SK-N-SH (cell line): Measurements from ENCODE around the gene SLC29A1. TPM values are rescaled to one million over a fixed set of nuclear protein-coding genes. Genes with fewer than 3 reads are reported as not detected.
A peak's percentile ranks its signal among the peaks of the same experiment; 100 is the strongest.

ENCODE experiments used
- CTCF ChIA-PET: fragments of 300-600, 350-600 bp; formaldehyde crosslinking; extraction: SDS; loops from one replicate; lab custom pipeline; 2021; lab: Yijun Ruan, JAX
- POLR2A ChIA-PET: fragments of 350-600 bp; sonication (Branson Sonifier 250); formaldehyde crosslinking; extraction: SDS; loops from one replicate; lab custom pipeline; 2020; ENCODE audit warnings: antibody characterized with exemption, inconsistent platforms; lab: Yijun Ruan, JAX
- DNase-seq: peaks from one replicate; pipeline ENCODE4 v3.0.0; 2012
- H2AFZ ChIP-seq: fragments of 200-600 bp; sonication (generic); 2 replicates; pipeline ENCODE4 v1.8.1; 2016; ENCODE audit warnings: antibody characterized with exemption, mild to moderate bottlenecking, low read depth
- H3F3A ChIP-seq: fragments of 200-600 bp; sonication (generic); replicated peaks from 2 replicates; pipeline ENCODE3; 2016; ENCODE audit warnings: antibody characterized with exemption, mild to moderate bottlenecking; ENCODE audit not compliant: insufficient read depth
- H3K27ac ChIP-seq, 2 experiments: fragments of 200-500 bp in 1 of 2; fragments of 200-600 bp in 1 of 2; sonication (Bioruptor generic) in 1 of 2; sonication (generic), shearing (Covaris generic) in 1 of 2; 2 replicates each; pipeline versions ENCODE4 v1.5.1 to v1.6.1; 2014 to 2016; ENCODE audit warnings: low read depth in 2 of 2, inconsistent platforms in 1 of 2, low read length in 1 of 2, mild to moderate bottlenecking in 1 of 2, mixed read lengths in 1 of 2
- H3K27me3 ChIP-seq: fragments of 200-600 bp; sonication (generic), shearing (Covaris generic); 2 replicates; pipeline ENCODE4 v1.6.1; 2016; ENCODE audit warnings: mixed run types; ENCODE audit not compliant: insufficient read depth
- H3K36me3 ChIP-seq, 2 experiments: fragments of 200-500 bp in 1 of 2; fragments of 200-600 bp in 1 of 2; sonication (Bioruptor generic) in 1 of 2; sonication (generic) in 1 of 2; replicated peaks in 1 of 2; 2 replicates each; pipeline versions ENCODE3 to v1.5.1; 2014 to 2016; ENCODE audit warnings: low read length in 1 of 2, mild to moderate bottlenecking in 1 of 2; ENCODE audit not compliant: insufficient read depth in 2 of 2, control insufficient read depth in 1 of 2
- H3K4me1 ChIP-seq, 2 experiments: fragments of 200-500 bp in 1 of 2; fragments of 200-600 bp in 1 of 2; sonication (Bioruptor generic) in 1 of 2; sonication (generic), shearing (Covaris generic) in 1 of 2; 2 replicates each; pipeline versions ENCODE4 v1.5.1 to v1.6.1; 2014 to 2016; ENCODE audit warnings: low read depth in 1 of 2, low read length in 1 of 2, mixed run types in 1 of 2; ENCODE audit not compliant: insufficient read depth in 2 of 2, control insufficient read depth in 1 of 2
- H3K4me2 ChIP-seq: fragments of 200-600 bp; sonication (generic), shearing (Covaris generic); 2 replicates; pipeline ENCODE4 v1.6.1; 2017; ENCODE audit warnings: mixed run types
- H3K4me3 ChIP-seq, 2 experiments: fragments of 200-500 bp in 1 of 2; fragments of 200-600 bp in 1 of 2; sonication (Bioruptor generic) in 1 of 2; sonication (generic), shearing (Covaris generic) in 1 of 2; 2 replicates each; pipeline versions ENCODE4 v1.5.1 to v1.8.1; 2014 to 2016; ENCODE audit warnings: low read depth in 2 of 2, inconsistent platforms in 1 of 2, low read length in 1 of 2, mild to moderate bottlenecking in 1 of 2, mixed read lengths in 1 of 2, moderate library complexity in 1 of 2
- H3K79me2 ChIP-seq: fragments of 200-600 bp; sonication (generic); 2 replicates; pipeline ENCODE4 v1.8.1; 2017; ENCODE audit warnings: mild to moderate bottlenecking; ENCODE audit not compliant: insufficient read depth
- H3K9ac ChIP-seq: fragments of 200-600 bp; sonication (generic); 2 replicates; pipeline ENCODE4 v1.6.1; 2017; ENCODE audit warnings: mixed run types
- H3K9me2 ChIP-seq: fragments of 200-600 bp; sonication (generic); 2 replicates; pipeline ENCODE4 v1.6.1; 2017; ENCODE audit warnings: mixed run types
- H3K9me3 ChIP-seq: fragments of 200-600 bp; sonication (generic); 2 replicates; pipeline ENCODE4 v1.6.1; 2017; ENCODE audit warnings: mixed run types, mild to moderate bottlenecking, moderate library complexity
- H4K20me1 ChIP-seq: fragments of 200-600 bp; sonication (generic); 2 replicates; pipeline ENCODE4 v1.6.1; 2017; ENCODE audit warnings: mild to moderate bottlenecking, mixed run types; ENCODE audit not compliant: insufficient read depth
- ELF1 ChIP-seq: IDR thresholded peaks from 2 replicates; pipeline ENCODE4 v1.4.0; 2012
- EP300 ChIP-seq, 2 experiments: IDR thresholded peaks; 2 replicates each; pipeline versions ENCODE4 v1.4.0 to v1.6.1; 2012; ENCODE audit warnings: borderline replicate concordance in 1 of 2, low read depth in 1 of 2, low read length in 1 of 2
- FOXM1 ChIP-seq: IDR thresholded peaks from 2 replicates; pipeline ENCODE4 v1.4.0; 2012; ENCODE audit warnings: low read depth, mild to moderate bottlenecking
- NRF1 ChIP-seq: IDR thresholded peaks from 2 replicates; pipeline ENCODE4 v1.6.1; 2012; ENCODE audit warnings: low read depth, mild to moderate bottlenecking, low read length
- RAD21 ChIP-seq: IDR thresholded peaks from 2 replicates; pipeline ENCODE4 v1.6.1; 2012; ENCODE audit warnings: mild to moderate bottlenecking, low read length
- RXRA ChIP-seq: IDR thresholded peaks from 2 replicates; pipeline ENCODE4 v1.4.0; 2012; ENCODE audit warnings: low read depth, mild to moderate bottlenecking, borderline replicate concordance
- TCF12 ChIP-seq: IDR thresholded peaks from 2 replicates; pipeline ENCODE4 v1.4.0; 2012
- USF1 ChIP-seq: IDR thresholded peaks from 2 replicates; pipeline ENCODE4 v1.4.0; 2012; ENCODE audit warnings: low read depth, borderline replicate concordance
- USF2 ChIP-seq: fragments of 150-350 bp; IDR thresholded peaks from 2 replicates; pipeline ENCODE4 v1.6.1; 2017; ENCODE audit warnings: antibody characterized with exemption, low read length, low read depth, borderline replicate concordance
- WGBS: methylation state at CpG from one replicate; pipeline ENCODE4 v1.1.6; 2017; ENCODE audit warnings: low lambda C conversion rate; 5-methylcytosine and 5-hydroxymethylcytosine counted together
- polyA plus RNA-seq, 3 experiments: library from polyadenylated mRNA; depleted of rRNA; stranded (reverse); fragments of >200 nt; gene quantifications; 2 replicates each; pipeline ENCODE4 v1.2.3, GENCODE V29; 2012
- TF ChIP-seq, protein P1 (sequence below): fragments of 200-600 bp; sonication (generic); IDR thresholded peaks from 2 replicates; pipeline ENCODE4 v1.6.1; 2017; ENCODE audit warnings: antibody characterized with exemption, mild to moderate bottlenecking, moderate library complexity
- TF ChIP-seq, protein P2 (sequence below): IDR thresholded peaks from 2 replicates; pipeline ENCODE4 v1.6.1; 2012; ENCODE audit warnings: mild to moderate bottlenecking, low read depth, low read length, moderate library complexity
- TF ChIP-seq, protein P3 (sequence below): IDR thresholded peaks from 2 replicates; pipeline ENCODE4; 2012

The SLC29A1 gene
- polyA plus RNA-seq, 1 of the 3 experiments (the other 2 are of a cell fraction), result 44.5 TPM

GRCh38 chr6:44176130-44176761 is 47.1 kb upstream of the SLC29A1 start:
- H3K79me2 ChIP-seq, result no peaks in the 10 kb centered on the region
- H3K27me3 ChIP-seq, result no peaks in the 10 kb centered on the region
- TF ChIP-seq ELF1, result no peak
- no peak for TF ChIP-seq USF1
- TF ChIP-seq NRF1, result no peak
- no peak for TF ChIP-seq USF2
- TF ChIP-seq, protein P1, sequence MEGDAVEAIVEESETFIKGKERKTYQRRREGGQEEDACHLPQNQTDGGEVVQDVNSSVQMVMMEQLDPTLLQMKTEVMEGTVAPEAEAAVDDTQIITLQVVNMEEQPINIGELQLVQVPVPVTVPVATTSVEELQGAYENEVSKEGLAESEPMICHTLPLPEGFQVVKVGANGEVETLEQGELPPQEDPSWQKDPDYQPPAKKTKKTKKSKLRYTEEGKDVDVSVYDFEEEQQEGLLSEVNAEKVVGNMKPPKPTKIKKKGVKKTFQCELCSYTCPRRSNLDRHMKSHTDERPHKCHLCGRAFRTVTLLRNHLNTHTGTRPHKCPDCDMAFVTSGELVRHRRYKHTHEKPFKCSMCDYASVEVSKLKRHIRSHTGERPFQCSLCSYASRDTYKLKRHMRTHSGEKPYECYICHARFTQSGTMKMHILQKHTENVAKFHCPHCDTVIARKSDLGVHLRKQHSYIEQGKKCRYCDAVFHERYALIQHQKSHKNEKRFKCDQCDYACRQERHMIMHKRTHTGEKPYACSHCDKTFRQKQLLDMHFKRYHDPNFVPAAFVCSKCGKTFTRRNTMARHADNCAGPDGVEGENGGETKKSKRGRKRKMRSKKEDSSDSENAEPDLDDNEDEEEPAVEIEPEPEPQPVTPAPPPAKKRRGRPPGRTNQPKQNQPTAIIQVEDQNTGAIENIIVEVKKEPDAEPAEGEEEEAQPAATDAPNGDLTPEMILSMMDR, result no peak
- TF ChIP-seq FOXM1, result no peak
- TF ChIP-seq, protein P2, sequence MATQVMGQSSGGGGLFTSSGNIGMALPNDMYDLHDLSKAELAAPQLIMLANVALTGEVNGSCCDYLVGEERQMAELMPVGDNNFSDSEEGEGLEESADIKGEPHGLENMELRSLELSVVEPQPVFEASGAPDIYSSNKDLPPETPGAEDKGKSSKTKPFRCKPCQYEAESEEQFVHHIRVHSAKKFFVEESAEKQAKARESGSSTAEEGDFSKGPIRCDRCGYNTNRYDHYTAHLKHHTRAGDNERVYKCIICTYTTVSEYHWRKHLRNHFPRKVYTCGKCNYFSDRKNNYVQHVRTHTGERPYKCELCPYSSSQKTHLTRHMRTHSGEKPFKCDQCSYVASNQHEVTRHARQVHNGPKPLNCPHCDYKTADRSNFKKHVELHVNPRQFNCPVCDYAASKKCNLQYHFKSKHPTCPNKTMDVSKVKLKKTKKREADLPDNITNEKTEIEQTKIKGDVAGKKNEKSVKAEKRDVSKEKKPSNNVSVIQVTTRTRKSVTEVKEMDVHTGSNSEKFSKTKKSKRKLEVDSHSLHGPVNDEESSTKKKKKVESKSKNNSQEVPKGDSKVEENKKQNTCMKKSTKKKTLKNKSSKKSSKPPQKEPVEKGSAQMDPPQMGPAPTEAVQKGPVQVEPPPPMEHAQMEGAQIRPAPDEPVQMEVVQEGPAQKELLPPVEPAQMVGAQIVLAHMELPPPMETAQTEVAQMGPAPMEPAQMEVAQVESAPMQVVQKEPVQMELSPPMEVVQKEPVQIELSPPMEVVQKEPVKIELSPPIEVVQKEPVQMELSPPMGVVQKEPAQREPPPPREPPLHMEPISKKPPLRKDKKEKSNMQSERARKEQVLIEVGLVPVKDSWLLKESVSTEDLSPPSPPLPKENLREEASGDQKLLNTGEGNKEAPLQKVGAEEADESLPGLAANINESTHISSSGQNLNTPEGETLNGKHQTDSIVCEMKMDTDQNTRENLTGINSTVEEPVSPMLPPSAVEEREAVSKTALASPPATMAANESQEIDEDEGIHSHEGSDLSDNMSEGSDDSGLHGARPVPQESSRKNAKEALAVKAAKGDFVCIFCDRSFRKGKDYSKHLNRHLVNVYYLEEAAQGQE, result no peak
- no peak for TF ChIP-seq EP300 (IDR thresholded peaks at IDR 0.05; ENCODE audit: borderline replicate concordance in 1 of 2, low read depth in 1 of 2, low read length in 1 of 2)
- TF ChIP-seq, protein P3, sequence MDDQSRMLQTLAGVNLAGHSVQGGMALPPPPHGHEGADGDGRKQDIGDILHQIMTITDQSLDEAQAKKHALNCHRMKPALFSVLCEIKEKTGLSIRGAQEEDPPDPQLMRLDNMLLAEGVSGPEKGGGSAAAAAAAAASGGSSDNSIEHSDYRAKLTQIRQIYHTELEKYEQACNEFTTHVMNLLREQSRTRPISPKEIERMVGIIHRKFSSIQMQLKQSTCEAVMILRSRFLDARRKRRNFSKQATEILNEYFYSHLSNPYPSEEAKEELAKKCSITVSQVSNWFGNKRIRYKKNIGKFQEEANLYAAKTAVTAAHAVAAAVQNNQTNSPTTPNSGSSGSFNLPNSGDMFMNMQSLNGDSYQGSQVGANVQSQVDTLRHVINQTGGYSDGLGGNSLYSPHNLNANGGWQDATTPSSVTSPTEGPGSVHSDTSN, result no peak
- no peak for TF ChIP-seq TCF12
- TF ChIP-seq RXRA, result no peak
- TF ChIP-seq RAD21, result no peak
- 88% methylated on average over 11 of the region's 15 CpGs for WGBS
- H3K27ac ChIP-seq, result no peak overlapping the region
- ChIA-PET POLR2A (interaction anchor here (1.6 kb wide), 1 partner anchor 70 kb away, joined by 4 read pairs; no protein-coding TSS in a partner anchor), CTCF (interaction anchor here (1.1 to 4.0 kb wide), 4 partner anchors 52 to 162 kb away, joined by 3 to 22 read pairs (median 5); no protein-coding TSS in a partner anchor)
- H3K4me1 ChIP-seq, result peaks cover 0 to 4% of the 10 kb centered on the region in 2 experiments; a peak in 2 of 4 replicates
- H3F3A ChIP-seq, result peaks cover 14% of the 10 kb centered on the region
- peak; percentile 3 for DNase-seq
- no peaks in the 10 kb centered on the region for H3K9me3 ChIP-seq
- H3K9me2 ChIP-seq, result no peaks in the 10 kb centered on the region
- H2AFZ ChIP-seq, result no peak overlapping the region
- no peaks in the 10 kb centered on the region for H4K20me1 ChIP-seq
- H3K36me3 ChIP-seq, result no peaks in the 10 kb centered on the region
- no peak overlapping the region for H3K9ac ChIP-seq
- H3K4me3 ChIP-seq, result no peak overlapping the region
- no peak overlapping the region for H3K4me2 ChIP-seq
